Subcutaneous preadipocyte (primary cell): Measurements from ENCODE around the gene GASK1B. TPM values are rescaled to one million over a fixed set of nuclear protein-coding genes. Genes with fewer than 3 reads are reported as not detected.

Experiments used
- total RNA-seq: library from RNA; depleted of rRNA; stranded (reverse); fragments of >200 nt; gene quantifications from 2 replicates; pipeline ENCODE4 v1.2.3, GENCODE V29; 2012

Gene GASK1B
- 31.5 and 57.3 TPM in 2 replicates for total RNA-seq

GRCh38 chr4:158172261-158173258, at the start of gene GASK1B:
TSS of gene GASK1B (minus strand) at chr4:158173025. CDS start at chr4:158171375, 1,650 bp downstream.

GRCh38 chr4:158209825-158210807, 37.3 kb upstream of the GASK1B start, which contains the start of gene TMEM144:
TSS of gene TMEM144 (plus strand) at chr4:158210486. CDS start at chr4:158212668, 2,182 bp downstream.

Other genes starting within 250 kb of the GASK1B start
- gene TMEM144, start 37.5 kb upstream of the GASK1B start, total RNA-seq, result 5.9 and 6.6 TPM in 2 replicates